Activated naive CD8-positive, alpha-beta T cell (primary cell): Measurements from ENCODE around the gene ATAD3B.
"Not testable (repeated sequence)": the region's sequence is repeated elsewhere in the genome, so short reads cannot be mapped to it uniquely, and the experiment has no call there.

Experiments used
- H3K27ac Mint-ChIP-seq: one replicate; pipeline ENCODE4 v1.8.0; 2021; ENCODE audit warnings: mixed read lengths
- H3K27me3 Mint-ChIP-seq: one replicate; pipeline ENCODE4 v1.8.0; 2021; ENCODE audit warnings: mixed read lengths
- H3K36me3 Mint-ChIP-seq: one replicate; pipeline ENCODE4 v1.8.0; 2021; ENCODE audit warnings: mixed read lengths
- H3K4me1 Mint-ChIP-seq: one replicate; pipeline ENCODE4 v1.8.0; 2021; ENCODE audit warnings: low read depth, mixed read lengths
- H3K4me3 Mint-ChIP-seq: one replicate; pipeline ENCODE4 v1.8.0; 2021; ENCODE audit warnings: mild to moderate bottlenecking, mixed read lengths
- H3K9me3 Mint-ChIP-seq: one replicate; pipeline ENCODE4 v1.8.0; 2021; ENCODE audit warnings: low read depth, mixed read lengths

ATAD3B gene

DNA sequence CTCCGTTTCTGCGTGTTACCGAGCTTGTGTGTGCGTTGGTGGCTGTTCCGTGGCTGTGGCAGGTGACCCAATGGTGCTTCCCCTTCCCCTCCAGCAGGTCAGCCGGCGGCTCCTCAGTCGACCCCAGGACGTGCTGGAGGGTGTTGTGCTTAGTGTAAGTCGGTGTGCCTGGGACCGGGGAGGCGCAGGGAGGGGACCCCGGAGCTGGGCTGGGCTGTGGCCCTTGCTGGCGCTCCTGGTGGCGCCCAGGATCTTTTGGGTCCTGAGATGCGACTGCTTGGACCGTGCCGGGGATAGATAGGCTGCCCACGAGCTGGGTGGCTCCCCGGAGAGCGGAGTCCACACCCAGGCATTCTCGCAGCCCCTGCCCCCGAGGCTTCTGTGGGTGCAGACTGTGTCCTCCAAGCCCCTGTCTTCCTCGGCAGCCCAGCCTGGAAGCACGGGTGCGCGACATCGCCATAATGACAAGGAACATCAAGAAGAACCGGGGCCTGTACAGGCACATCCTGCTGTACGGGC, 16.1 kb upstream of the ATAD3B start:
- Mint-ChIP-seq H3K27me3 (no peaks in the 10 kb centered on the region), H3K4me3 (no peak overlapping the region), H3K4me1 (no peaks in the 10 kb centered on the region), H3K9me3 (no peaks in the 10 kb centered on the region), H3K36me3 (no peaks in the 10 kb centered on the region), H3K27ac (no peak overlapping the region)

GRCh38 chr1:1455934-1456333, 15.6 kb upstream of the ATAD3B start:
- H3K27ac Mint-ChIP-seq, H3K4me1 Mint-ChIP-seq, H3K27me3 Mint-ChIP-seq, H3K4me3 Mint-ChIP-seq, H3K9me3 Mint-ChIP-seq, H3K36me3 Mint-ChIP-seq: not testable (repeated sequence)

GRCh38 chr1:1456683-1457255, 14.8 kb upstream of the ATAD3B start:
- not testable (repeated sequence) for H3K4me1 Mint-ChIP-seq, H3K4me3 Mint-ChIP-seq, H3K27ac Mint-ChIP-seq, H3K36me3 Mint-ChIP-seq, H3K9me3 Mint-ChIP-seq, H3K27me3 Mint-ChIP-seq

DNA sequence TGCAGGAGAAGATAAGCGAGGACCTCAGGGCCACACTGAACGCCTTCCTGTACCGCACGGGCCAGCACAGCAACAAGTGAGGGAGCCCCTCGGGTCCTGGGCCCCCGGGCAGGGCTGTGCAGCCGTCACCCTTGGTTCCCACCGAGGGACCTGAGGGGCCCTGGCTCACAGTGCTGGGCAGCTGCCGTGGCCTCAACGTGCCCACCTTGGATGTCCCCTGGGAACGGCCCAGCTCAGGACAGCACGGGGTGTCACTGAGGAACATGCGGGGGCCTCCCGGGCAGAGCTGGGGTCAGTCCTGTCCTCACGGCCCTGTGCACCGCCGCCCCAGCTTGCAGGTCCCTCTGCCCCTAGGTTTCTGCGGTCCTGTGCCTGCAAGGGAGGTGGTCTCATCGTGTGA, 12.4 kb upstream of the ATAD3B start:
- not testable (repeated sequence) for H3K36me3 Mint-ChIP-seq, H3K4me1 Mint-ChIP-seq, H3K9me3 Mint-ChIP-seq, H3K4me3 Mint-ChIP-seq, H3K27me3 Mint-ChIP-seq, H3K27ac Mint-ChIP-seq

DNA sequence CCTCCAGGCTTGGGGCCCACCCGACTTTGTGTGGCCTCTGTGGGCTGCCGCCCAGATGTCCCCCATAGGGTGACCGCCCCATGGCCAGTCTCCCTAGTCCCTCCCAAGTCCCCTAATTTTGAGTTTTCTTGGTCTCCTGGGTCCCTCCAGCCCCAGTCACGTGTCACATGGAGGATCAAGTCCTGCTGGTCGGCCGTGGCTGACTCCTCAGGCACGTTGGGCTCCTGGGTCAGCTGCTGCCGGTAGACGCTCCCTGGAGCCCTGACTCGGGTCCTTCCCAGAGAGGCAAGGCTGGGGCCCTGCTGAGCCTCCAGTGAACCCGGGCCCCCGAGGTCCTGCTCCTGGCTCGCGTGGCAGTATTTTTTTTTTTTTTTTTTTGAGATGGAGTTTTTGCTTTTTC, 11.9 kb upstream of the ATAD3B start:
- H3K27me3 Mint-ChIP-seq, H3K4me3 Mint-ChIP-seq, H3K9me3 Mint-ChIP-seq, H3K27ac Mint-ChIP-seq, H3K36me3 Mint-ChIP-seq, H3K4me1 Mint-ChIP-seq: not testable (repeated sequence)

DNA sequence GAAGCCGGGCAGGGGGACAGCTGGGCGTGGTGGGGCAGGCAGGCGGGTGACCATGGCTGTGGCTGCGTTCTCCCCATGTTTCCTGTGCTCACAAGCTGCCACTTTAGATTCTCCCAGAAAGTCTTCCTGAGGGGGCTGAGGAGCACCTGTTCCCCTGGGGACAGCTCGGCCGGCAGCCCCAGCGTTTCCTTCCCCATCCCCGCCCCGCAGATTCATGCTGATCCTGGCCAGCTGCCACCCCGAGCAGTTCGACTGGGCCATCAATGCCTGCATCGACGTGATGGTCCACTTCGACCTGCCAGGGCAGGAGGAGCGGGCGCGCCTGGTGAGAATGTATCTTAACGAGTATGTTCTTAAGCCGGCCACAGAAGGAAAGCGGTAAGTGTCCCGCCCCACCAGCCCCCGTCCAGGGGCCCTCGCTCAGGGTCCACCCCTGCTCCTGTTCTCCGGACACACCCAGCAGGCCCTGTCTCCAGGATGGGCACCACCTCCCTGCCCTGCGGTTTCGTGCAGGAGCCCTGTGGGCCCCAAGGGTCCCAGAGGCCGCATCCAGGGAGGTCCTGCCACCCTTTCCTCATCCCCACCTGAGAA, 10.9 kb upstream of the ATAD3B start:
- Mint-ChIP-seq H3K27me3 (no peaks in the 10 kb centered on the region), H3K4me1 (no peaks in the 10 kb centered on the region), H3K36me3 (no peaks in the 10 kb centered on the region), H3K4me3 (no peak overlapping the region), H3K27ac (no peak overlapping the region), H3K9me3 (no peaks in the 10 kb centered on the region)

- Mint-ChIP-seq H3K4me3 (no peak overlapping the region), H3K27ac (no peak overlapping the region), H3K9me3 (no peaks in the 10 kb centered on the region)
Measured at GRCh38 chr1:1461721-1462317, 9.7 kb upstream of the ATAD3B start.

GRCh38 chr1:1462318-1462966, 9.1 kb upstream of the ATAD3B start:
- H3K9me3 Mint-ChIP-seq: no peaks in the 10 kb centered on the region

More at GRCh38 chr1:1461721-1462317, 9.7 kb upstream of the ATAD3B start:
- Mint-ChIP-seq H3K4me1 (no peaks in the 10 kb centered on the region), H3K36me3 (no peaks in the 10 kb centered on the region), H3K27me3 (no peaks in the 10 kb centered on the region)

DNA sequence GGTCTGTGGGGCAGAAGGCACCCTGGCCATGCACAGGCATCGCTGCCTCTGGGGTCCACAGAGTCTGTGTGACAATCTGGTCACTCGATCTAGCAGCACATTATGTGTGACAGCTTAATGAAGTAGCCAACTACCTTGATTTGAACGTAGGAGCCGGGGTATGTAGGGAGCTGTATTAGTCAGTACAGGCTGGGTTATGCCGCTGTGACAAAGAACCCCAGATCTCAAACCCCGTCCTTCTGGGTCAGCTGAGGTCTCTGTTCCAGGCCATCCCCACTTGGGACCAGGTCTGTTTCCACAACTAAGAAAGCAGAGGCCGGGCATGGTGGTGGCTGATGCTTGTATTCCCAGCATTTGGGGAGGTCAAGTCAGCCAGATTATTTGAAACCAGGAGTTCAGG, 8.3 kb upstream of the ATAD3B start:
- Mint-ChIP-seq H3K4me3 (no peak overlapping the region), H3K36me3 (no peaks in the 10 kb centered on the region), H3K4me1 (no peaks in the 10 kb centered on the region), H3K27ac (no peak overlapping the region), H3K9me3 (no peaks in the 10 kb centered on the region), H3K27me3 (no peaks in the 10 kb centered on the region)

More at GRCh38 chr1:1462318-1462966, 9.1 kb upstream of the ATAD3B start:
- H3K27ac Mint-ChIP-seq: no peak overlapping the region
- H3K4me3 Mint-ChIP-seq: peak overlapping the region; percentile 47
- no peaks in the 10 kb centered on the region for H3K4me1 Mint-ChIP-seq
- no peaks in the 10 kb centered on the region for H3K36me3 Mint-ChIP-seq
- no peaks in the 10 kb centered on the region for H3K27me3 Mint-ChIP-seq

- not testable (repeated sequence) for H3K9me3 Mint-ChIP-seq, H3K36me3 Mint-ChIP-seq, H3K27ac Mint-ChIP-seq, H3K27me3 Mint-ChIP-seq, H3K4me3 Mint-ChIP-seq
- H3K4me1 Mint-ChIP-seq: peaks cover 13% of the 10 kb centered on the region
Measured at GRCh38 chr1:1468196-1468985, 3.2 kb upstream of the ATAD3B start.

DNA sequence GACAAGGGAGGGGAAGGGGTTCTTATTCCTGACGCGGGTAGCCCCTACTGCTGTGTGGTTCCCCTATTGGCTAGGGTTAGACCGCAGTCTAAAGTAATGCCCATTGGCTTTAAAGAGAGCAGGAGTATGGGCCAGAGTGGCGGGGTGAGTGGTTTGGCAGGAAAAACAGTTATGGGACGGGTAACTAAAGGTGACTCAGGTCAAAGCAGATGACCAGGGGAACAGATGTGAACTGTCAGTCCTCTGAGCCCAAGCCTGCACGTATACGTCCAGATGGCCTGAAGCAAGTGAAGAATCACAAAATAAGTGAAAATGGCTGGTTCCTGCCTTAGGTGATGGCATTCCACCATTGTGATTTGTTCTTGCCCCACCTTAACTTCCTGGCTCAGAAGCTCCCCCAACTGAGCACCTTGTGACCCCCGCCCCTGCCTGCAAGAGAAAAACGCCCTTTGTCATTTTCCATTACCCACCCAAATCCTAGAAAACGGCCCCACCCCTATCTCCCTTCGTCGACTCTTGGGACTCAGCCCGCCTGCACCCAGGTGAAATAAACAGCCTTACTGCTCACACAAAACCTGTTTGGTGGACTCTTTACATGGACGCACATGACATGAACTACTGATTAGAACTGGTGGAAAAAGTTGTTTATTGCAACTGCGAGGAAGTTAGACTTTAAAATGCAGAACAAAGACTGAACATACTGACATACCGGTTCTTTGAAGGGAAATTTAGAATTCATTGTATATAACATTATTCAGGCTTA, 758 bp upstream of the ATAD3B start:
- H3K9me3 Mint-ChIP-seq: no peaks in the 10 kb centered on the region
- H3K27ac Mint-ChIP-seq: peak overlapping the region; percentile 94
- no peaks in the 10 kb centered on the region for H3K36me3 Mint-ChIP-seq
- H3K4me1 Mint-ChIP-seq: peaks cover 18% of the 10 kb centered on the region
- H3K27me3 Mint-ChIP-seq: no peaks in the 10 kb centered on the region
- peak overlapping the region; percentile 97 for H3K4me3 Mint-ChIP-seq

DNA sequence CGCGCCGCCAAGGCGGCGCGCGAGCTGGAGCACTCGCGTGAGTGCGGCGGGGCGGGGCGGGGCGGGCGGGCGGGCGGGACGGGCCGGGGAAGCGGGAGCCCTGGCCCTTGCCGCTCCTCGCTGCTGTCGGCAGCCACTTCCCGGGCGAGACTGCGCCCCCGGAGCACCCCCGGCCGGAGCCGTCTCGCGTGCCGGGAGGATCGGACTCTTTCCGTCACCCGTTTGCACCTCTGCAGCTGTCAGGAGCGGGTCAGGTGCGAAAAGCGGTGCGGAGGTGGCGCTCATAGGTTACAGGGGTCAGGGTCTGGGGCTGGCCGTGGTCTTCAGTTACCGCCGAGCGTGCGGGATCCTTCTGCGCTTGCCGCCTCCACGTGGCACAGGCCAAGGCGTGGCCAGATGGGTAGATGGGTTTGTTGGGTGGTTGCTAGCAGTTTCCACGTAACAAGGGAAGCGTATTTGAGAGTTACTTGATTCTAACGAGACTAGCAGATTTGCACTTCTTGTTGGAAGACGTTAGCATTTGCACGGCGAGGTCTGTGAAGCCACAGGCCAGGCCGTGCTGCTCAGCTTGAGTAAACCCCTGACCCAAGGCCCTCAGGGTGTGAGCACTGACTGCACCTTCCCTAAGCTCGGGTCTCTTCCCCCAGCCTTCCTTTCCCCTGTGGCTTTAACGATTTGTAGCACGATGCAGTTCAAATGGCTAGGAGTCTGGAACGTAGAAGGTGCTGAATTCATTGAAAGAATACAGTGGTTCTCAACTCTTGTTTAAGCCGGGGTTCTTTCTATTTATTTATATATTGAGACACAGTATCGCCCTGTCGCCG, 700 bp downstream of the ATAD3B start:
- not testable (repeated sequence) for H3K36me3 Mint-ChIP-seq, H3K27me3 Mint-ChIP-seq, H3K9me3 Mint-ChIP-seq
- H3K4me3 Mint-ChIP-seq: peak overlapping the region; percentile 89
- H3K27ac Mint-ChIP-seq: peak overlapping the region; percentile 79
- peaks cover 18% of the 10 kb centered on the region for H3K4me1 Mint-ChIP-seq

DNA sequence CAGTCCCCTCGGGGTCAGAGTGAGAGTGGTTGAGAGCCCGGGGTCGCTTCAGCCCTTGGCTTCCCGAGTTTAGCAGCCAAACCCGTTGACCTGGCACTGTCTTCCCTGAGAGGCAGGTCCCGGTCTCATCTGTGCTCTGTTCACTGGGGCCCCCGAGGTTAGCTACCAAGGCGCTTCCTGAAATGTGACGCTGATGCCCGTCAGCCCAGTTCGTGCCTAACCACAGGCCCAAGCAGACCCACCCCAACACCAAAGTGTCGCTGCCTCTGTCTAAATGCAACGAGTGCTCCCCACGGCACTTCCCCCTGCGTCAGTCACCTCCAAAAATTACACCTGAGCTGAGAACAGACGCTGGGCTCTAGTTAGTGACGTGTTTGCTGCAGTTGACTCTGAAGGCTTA, 4.4 kb downstream of the ATAD3B start:
- not testable (repeated sequence) for H3K9me3 Mint-ChIP-seq, H3K4me3 Mint-ChIP-seq, H3K36me3 Mint-ChIP-seq, H3K27me3 Mint-ChIP-seq, H3K27ac Mint-ChIP-seq, H3K4me1 Mint-ChIP-seq

DNA sequence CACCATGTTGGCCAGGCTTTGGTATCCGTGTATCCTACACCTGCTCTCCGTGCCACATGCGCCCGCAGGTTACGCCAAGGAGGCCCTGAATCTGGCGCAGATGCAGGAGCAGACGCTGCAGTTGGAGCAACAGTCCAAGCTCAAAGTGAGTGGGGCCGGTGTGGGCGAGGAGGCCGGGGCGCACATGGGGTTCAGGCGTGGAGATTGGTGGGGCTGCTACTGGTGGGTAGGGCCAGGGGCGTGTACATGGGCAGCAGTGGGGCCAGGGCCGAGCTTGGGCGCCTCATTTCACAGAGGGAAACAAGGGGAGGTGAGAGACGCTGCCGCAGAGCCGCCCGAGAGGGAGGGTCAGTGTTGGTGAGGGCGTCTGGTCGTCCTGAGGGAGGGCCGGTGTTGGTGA, 5.6 kb downstream of the ATAD3B start:
- peaks cover 6% of the 10 kb centered on the region for H3K4me1 Mint-ChIP-seq
- H3K27ac Mint-ChIP-seq: no peak overlapping the region
- no peaks in the 10 kb centered on the region for H3K9me3 Mint-ChIP-seq
- H3K36me3 Mint-ChIP-seq: peaks cover 3% of the 10 kb centered on the region
- no peaks in the 10 kb centered on the region for H3K27me3 Mint-ChIP-seq
- no peak overlapping the region for H3K4me3 Mint-ChIP-seq
